Activated naive CD8-positive, alpha-beta T cell treated with anti-CD3 and anti-CD28 coated beads, Interleukin-2, amount 50 U/mL, for 16 hours (primary cell): Measurements from ENCODE around the gene TP53TG5.
A peak's percentile ranks its signal among the peaks of the same experiment; 100 is the strongest.

ENCODE experiments used
- DNase-seq: peaks from one replicate; pipeline ENCODE4 v3.0.0-alpha.2; 2020; ENCODE audit warnings: low read depth, low spot score

Gene TP53TG5

DNA sequence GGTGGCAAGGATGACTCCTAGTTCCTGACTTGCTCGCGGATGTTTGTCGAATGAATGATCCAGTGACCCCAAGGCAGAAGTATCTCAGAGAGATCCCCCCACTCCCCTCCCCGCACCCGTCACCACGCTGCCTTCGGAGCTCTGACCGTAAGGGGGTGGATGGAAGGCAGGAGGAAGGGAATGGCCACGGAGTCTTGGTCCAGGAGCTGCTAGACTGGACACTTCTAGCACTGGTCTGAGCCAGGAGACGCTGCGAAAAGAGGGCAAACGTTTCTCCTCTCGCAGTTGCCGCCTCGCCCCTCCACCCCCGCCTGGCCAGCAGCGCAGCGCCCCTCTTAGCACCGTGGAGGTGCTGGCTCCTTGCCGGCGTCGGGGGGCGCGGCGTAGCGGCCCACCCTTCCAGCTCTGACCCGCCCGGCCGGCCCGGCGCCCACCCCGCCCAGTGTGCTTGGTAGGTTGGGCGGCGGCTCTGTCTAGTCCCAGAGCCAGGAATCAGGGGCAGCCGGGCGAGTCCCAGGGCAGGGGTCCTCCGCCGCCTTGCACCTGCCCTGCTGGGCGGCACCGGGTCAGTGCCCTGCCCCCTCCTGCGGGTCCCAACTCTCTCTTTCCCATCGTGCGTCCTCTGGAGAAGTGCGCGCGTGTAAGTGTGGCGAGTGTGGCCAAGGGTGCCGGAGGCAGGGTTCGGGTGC, 27.6 kb upstream of the TP53TG5 start:
- DNase-seq = no peak

DNA sequence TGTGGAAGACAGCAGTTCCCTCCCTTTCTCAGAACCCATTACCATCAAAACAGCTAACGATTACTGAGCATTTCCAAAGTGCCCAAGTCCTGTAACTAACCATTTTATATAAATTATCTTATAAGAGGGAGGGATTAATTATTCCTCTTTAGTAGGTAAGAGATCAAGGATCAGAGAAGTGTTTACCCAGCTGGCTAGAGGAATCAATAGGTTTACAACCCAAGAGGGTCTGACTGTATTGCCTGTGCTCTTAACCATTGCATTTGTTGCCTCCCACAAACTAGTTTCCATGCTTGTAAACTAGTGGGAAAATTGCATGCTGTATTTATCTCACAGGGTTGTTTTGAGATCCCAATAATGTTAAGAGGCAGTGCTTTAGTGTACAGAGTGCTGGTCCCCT, 26.3 kb upstream of the TP53TG5 start:
- DNase-seq = no peak

DNA sequence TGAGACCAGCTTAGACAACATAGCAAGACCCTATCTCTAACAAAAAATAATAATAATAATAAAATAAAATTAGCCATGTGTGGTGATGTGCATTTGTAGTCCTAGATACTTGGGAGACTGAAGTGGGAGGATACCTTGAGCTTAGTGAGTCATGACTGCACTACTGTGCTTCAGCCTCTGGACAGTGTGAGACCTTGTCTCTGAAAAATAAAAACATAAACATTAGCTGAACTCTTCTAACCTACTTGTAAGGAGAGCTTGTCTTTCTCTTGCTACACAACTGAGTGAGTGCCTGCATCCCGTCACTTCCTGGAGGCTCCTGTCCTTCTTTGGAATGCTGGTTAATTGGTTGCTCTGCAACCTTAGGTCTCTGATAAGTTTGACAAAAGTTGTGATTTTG, 24.8 kb upstream of the TP53TG5 start:
- no peak for DNase-seq

DNA sequence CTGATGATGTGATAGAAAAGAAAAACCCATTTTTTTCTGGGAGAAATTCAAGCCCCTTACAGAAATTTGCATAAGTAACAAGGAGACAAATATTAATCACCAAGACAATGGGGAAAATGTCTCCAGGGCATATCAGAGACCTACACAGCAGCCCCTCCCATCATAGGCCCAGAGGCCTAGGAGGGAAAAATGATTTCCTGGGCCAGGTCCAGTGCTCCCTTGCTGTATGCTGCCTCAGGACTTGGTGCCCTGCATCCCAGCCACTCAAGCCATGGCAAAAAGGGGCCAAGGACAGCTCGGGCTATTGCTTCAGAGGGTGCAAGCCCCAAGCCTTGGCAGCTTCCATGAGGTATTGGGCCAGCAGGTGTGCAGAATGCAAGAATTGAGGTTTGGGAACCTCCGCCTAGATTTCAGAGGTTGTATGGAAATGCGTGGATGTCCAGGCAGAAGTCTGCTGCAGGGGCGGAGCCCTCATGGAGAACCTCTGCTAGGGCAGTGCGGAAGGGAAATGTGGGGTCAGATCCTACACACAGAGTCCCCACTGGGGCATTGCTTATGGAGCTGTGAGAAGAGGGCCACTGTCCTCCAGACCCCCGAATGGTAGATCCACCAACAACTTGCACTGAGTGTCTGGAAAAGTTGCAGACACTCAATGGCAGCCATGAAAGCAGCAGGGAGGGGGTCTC, 22.4 kb upstream of the TP53TG5 start:
- DNase-seq = no peak

DNA sequence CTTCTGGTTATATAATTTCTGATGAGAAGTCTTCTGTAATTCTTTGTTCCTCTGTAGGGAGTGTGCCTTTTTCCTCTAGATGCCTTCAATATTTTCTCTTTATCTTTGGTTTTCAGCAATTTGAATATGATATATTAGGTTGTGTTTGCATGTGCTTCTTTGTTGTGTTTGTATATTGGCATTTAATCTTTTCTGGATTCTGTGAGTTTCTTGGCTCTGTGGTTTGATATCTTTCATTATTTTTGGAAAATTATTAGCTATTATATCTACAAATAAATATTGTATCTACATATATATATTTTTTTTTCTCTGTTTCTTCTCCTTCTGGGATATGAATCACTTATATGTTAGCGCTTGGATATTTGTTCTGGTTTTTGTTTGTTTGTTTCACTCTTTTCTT, 20.9 kb upstream of the TP53TG5 start:
- no peak for DNase-seq

DNA sequence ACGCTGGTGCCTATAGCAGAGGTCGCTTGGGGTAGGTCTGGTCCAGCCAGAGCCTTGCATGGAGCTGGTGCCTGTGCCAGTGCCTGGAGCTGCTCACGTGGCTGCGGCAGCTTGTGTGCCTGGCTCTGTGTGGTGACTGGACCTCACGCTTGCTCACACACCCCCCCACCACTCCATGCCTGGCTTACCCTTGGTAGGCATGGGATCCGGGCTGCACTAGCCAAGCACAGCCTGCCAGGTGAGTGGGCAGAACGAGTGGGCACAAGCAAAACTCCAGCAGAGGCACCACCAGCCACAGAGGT, 16.9 kb upstream of the TP53TG5 start:
- DNase-seq = no peak

DNA sequence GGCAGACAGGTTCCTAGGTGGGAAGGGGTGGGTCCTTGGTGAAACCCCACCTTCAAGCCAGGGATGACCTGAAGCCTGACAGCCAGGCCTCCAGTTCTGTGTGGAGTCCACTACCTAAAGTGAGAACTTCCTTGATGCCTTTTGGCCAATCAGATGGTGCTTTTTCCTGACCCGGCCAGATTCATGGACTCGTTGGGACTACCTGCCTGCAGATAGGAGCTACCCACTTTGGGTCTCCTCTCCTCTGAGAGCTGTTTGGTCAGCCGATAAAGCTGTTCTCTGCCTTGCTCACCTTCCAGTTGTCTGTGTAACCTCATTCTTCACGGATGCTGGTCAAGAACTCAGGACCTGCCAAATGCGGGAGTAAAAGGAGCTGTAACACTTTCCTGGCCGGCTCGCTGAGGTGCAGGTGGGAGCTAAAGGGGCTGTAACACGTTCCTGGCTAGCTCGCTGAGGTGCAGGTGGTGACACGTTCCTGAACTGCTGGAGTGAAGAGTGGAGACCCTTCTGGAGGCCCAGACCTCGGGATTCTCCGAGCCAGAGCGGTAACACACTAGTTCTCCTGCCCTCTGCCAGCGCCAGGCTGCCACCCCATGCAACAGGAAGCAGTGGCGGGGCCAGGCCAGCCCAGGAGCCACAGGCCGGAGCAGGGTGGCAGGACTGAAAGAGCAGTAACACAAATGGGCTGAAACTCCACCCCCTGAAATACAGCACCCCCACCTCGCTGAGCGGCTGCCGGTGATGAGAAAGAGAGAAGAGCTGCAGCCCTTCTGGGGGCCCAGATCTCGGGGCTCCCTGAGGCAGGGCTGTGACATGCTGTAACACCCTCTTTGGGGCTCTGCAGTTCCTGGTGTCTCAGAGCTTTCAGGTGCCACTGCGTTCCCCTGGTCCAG, 16.3 kb upstream of the TP53TG5 start:
- DNase-seq = no peak

DNA sequence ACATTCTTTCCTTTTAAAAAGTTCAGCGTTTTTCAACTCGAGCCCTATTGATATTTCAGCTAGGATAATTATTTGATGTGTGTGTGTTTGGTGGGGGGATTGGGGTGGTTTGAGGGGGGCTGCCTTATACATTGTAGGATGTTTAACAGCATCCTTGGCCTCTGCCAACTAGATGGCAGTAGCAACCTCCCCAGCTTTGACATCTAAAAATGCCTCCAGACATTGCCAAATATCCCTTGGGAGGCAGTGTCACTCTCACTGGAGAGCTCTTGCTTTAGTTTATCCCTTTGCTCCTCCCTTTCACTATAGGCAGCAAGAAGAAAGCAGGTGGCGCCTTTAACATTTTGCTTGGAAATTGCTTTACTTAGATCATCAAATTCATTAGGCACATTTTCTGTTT, 14.6 kb upstream of the TP53TG5 start:
- DNase-seq = no peak

DNA sequence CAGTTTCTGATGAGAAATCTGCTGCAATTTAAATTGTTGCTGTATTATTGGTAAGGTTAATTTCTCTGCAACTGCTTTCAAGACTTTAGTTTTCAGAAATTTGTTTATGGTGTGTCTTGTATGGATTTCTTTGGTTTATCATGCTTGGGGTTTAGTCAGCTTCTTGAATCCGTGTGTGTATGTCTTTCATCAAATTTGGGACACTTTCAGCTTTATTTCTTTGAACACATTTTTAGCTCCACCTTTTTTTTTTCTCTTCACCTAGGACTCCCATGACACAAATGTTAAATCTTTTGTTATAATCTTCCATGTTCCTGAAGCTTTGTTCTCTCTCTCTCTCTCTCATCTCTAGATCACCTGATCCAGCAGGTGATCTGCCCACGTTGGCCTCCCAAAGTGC, 13.4 kb upstream of the TP53TG5 start:
- DNase-seq = no peak

DNA sequence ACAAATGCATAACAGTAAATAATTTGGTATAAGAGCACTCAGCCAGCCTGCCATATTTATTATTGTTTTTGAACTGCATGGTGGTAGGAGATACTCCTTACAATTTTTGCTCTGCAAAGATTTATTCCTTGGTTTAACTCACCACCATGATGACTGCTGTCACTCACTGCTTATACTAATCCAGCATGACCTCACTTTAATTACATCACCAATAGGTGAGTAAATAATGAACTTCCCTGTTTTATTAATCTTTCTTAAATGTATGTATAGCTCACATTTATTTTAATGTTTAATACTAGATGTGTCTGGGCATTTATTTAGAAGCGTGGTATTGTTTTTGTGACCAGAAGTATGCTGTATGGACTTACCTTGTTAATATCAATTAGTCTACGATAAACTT, 12.8 kb upstream of the TP53TG5 start:
- DNase-seq = no peak

DNA sequence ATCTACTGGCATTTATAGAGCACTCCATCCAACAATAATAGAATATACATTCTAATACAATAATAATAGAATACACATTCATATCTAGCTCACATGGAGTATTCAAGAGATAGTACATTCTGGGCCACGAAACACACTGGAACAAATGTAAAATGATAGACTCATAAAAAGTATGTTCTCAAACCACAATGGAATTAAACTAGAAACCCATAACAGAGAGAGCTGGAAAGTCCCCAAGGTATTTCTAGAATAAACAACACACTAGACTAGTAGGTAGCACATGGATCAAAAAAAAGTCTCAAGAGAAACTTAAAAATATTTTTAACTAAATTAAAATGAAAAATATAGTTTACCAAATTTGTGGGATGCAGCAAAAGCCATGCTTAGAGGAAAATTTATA, 9.1 kb upstream of the TP53TG5 start:
- DNase-seq = no peak

DNA sequence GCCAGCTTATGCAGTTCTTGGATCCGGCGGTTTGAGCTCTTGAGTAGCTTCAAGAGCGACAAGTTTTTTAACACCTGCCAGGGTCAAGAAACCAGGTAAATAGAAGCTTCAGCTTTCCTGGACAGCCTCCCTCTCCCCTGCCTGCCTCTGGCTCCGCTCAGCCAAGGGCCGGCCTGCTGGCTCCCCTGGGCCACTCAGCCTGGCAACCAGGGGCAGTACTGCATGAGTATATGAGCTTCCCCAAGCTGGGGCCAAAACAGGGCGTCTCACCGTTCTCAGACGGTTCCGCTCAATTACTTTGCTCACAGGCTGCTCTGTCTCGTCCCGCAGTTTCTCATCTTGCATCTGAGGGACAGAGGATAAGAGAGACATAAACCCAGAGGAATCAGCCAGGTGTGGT, 856 bp downstream of the TP53TG5 start:
- no peak for DNase-seq

DNA sequence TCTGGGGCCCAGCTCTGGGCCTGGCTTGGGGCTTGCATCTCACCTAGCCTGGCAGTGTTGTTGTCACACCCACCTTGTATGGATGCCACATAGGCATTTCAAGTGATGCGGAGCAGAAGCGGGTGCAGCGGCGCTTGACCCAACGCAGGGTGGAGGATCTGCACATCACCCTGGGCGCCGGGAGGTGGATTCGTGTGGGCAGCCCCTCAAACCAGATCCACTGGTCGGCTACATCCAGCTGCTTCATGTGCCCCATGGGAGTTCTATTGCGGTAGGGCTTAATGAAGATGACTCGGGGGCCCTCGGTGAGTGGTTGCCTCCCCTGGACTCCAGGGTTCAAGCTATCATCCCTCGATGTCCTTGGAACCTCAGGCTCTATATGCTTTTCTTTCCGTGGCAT, 3.2 kb downstream of the TP53TG5 start:
- DNase-seq = no peak

DNA sequence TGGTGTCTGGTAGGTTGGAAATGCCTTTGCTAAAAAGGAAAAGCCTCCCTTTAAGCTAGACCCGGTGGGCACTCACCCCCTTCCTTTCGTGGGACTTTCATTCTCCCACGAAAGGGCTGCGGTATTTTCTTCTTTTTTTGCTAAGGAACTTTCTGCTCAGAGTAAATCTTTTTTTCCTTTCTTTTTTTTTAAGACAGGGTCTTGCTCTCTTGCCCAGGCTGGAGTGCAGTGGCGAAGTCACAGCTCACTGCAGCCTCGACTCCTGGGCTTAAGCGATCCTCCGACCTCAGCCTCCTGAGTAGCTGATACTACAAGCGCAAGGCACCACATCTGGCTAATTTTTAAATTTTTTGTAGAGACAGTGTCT, 4.0 kb downstream of the TP53TG5 start:
- DNase-seq = no peak

DNA sequence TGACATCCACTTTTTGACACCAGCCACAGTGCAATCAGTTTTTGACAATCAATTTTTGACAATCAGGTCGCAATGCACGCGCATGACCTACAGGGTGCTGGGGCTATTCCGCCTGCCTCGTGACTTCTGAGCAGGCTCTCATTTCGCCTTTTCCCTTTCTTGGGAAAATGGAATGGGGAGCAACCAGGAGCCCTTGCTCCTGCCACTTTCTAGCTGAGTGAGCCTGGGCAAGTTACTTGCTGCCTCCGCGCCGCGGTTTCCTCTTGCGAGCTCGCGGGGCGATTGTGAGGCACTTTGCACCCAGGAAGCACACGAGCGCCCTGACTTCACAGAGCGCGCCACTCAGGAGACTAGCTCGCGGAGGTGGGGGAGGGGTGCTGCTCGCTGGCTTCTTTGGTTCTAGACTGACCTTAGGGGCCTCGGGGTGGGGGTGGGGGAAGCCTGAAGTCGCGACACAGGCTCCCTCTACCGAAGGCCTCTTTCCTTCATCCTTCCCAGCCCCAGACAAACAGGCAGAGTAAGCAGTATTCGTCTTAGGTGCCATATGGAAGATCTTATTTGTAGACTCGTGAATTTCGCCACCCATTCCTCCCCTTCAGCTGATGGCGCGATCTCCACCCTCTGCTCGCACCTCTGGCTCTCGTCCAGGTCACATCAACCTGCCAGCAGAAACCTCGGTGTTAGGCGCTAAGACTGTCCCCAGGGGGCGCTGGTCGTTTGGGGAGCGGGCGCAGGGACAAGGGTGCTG, 4.6 kb downstream of the TP53TG5 start:
- DNase-seq = peak; percentile 78

DNA sequence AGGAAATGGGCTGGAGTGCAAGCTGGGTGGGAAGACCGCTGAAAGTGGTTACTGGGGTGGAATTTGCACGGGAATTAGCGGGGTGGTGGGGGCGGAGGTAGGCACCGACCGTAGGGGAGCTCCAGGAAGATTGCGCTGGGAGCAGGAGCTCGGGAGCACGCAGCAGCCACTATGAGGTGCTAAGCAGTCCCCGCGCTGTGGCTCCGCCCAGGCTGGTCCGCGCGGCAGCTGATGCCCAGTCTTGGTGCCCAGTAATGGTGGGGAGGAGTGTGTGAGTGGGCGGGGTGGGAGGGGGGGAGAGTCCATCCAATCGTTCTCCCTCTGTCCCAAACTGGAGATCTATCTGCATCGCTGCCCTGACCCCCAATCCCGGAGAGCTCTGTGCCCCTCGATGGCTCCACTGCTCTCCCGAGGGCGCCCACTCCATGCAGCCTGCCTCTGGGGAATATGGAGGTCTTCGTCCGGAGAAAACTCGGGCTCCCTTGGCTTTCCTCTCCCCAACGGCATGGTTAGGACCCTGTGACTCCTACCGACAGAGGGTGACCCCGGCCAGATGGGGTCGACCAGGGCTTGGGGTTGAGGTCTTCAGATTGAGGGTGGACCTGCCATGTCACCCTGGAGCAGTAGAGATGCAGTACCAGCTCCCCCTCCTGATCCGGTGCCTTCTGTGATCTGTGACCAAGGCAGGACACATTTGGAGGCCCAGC, 5.3 kb downstream of the TP53TG5 start:
- no peak for DNase-seq

DNA sequence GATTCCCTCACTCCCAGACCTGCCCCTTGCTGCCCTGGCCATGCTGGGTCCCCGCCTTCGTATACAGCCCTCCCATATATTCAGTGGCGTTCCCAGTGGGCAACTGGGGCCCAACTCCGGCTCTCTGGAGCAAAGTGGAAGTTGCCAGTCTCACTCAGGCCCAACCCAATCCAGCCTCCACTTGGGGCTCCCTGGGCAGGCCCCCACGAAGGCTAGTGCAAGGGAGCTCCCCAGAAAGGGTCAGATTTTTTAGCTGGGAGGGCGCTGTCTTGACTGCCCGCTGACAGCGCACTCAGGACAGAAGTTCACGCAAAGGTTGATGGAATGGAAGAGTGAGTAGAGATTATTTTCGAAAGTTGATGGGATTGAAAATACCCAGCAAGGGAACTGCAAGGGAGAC, 5.9 kb downstream of the TP53TG5 start:
- DNase-seq = no peak

DNA sequence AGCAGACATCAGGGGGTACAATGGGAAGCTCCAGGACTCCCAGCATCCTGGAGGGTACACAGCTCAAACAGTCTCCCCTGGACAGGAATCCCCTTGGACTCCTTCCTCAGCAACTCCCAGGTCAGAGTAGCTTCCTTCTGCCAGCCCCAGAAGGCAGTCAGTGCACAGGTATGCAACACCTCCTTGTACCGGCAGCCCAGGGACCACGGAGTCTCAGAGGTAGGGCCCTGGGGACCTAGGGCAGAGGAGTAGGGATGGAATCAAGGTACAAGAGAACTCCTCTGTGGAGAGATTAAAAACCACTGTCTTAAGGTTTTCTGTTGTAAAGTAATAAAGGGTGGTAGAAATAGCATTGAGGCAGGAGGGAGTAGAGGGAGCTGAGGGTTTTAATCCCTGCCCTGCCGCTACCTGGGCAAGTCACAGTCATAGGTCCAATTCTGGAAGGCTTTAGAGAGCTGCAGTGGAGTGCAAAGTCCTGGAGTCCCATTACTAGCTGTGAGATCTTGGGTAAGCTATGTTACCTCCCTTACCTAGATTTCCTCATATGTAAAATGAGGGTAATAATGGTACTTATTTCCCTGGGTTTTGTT, 7.5 kb downstream of the TP53TG5 start:
- DNase-seq = no peak

DNA sequence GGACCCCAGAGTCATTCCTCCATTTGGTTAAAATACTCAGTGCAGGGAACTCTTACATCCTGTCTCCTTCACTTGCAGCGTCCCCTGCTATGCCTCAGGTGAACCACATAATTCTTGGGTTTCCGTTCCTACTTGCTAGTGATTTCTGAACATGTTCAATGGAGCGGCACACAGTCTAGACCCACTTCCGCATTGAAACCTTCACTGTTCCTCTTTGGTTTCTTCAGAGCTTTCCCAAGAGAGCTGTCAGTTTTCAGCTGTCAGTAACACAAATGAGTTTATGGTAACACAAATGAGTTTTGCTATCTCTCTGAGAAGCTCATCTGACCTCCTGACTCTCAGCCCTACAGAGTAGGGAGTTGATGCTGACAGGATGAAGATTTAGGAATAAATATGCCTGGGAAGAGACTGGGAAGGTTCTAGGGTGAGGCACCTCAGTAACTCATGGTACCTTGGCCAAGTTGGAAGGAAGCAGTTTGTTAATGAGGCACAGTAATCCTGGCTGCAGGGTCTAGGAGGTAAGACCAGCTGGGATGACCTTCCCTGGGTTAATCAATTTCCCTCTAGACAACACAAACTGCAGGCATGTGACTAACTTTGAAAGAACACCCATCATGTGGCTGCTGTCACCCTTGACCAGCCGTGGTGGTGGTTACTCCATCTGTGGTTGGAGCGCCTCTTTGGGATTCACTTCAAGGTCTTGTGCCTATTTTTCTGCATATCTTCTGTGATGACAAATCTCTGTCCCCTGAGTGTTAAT, 9.7 kb downstream of the TP53TG5 start:
- no peak for DNase-seq

DNA sequence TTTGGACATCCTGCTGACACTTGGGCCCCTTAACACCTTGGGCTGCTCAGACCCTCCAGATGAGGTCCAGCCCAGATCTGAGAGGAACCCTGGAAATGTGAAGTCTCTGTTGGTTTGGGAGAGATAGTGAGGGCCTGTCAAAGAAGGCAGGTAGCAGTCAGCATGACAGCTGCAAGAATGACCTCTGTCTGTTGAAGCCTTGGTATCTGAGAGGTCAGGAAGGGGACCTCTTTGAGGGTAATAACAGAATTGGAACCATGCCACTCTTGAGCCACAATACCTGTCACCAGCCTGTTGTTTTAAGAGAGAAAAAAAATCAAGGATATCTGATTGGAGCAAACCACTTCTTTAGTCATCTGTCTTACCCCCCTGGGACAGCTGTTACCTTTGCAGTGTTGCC, 11.0 kb downstream of the TP53TG5 start:
- no peak for DNase-seq
